Osteoblast (primary cell): ENCODE measurements around the gene PPP1R15A. TPM values are rescaled to one million over a fixed set of nuclear protein-coding genes. Genes with fewer than 3 reads are reported as not detected.
"Not testable (repeated sequence)": the region's sequence is repeated elsewhere in the genome, so short reads cannot be mapped to it uniquely, and the experiment has no call there.

Source experiments
- DNase-seq: peaks from one replicate; pipeline ENCODE4 v3.0.0; 2011; ENCODE audit warnings: low spot score, mixed read lengths; ENCODE audit not compliant: insufficient read length; ENCODE audit errors: missing footprints
- H2AFZ ChIP-seq: 2 replicates; pipeline ENCODE4 v1.6.0; 2011; ENCODE audit warnings: mild to moderate bottlenecking, low read length
- H3K27ac ChIP-seq: 2 replicates; pipeline ENCODE4 v1.5.1; 2011; ENCODE audit warnings: mild to moderate bottlenecking, low read depth, low read length, moderate library complexity
- H3K27me3 ChIP-seq: 2 replicates; pipeline ENCODE4 v1.6.0; 2012; ENCODE audit warnings: mild to moderate bottlenecking, control low read depth, inconsistent platforms, low read length, moderate library complexity; ENCODE audit not compliant: insufficient read depth
- H3K36me3 ChIP-seq: 2 replicates; pipeline ENCODE4 v1.5.1; 2011; ENCODE audit warnings: mild to moderate bottlenecking, low read length, control low read depth, moderate library complexity; ENCODE audit not compliant: insufficient read depth
- H3K4me1 ChIP-seq: 2 replicates; pipeline ENCODE4 v1.5.1; 2011; ENCODE audit warnings: mild to moderate bottlenecking, low read length, control low read depth, moderate library complexity; ENCODE audit not compliant: insufficient read depth
- H3K4me2 ChIP-seq: 2 replicates; pipeline ENCODE4 v1.6.0; 2011; ENCODE audit warnings: mild to moderate bottlenecking, low read length; ENCODE audit not compliant: insufficient read depth
- H3K4me3 ChIP-seq: fragments of 200-600 bp; sonication (generic); 3 replicates; pipeline ENCODE4 v1.5.1; 2012; ENCODE audit warnings: mild to moderate bottlenecking, low read length, inconsistent platforms; ENCODE audit not compliant: insufficient read depth
- H3K79me2 ChIP-seq: 2 replicates; pipeline ENCODE4 v1.6.0; 2012; ENCODE audit warnings: mild to moderate bottlenecking, low read length, control low read depth, inconsistent platforms; ENCODE audit not compliant: insufficient read depth
- H3K9me3 ChIP-seq: 2 replicates; pipeline ENCODE4 v1.5.1; 2011; ENCODE audit warnings: low read depth, low read length, control low read depth
- H4K20me1 ChIP-seq: 2 replicates; pipeline ENCODE4 v1.6.0; 2012; ENCODE audit warnings: mild to moderate bottlenecking, low read length, control low read depth; ENCODE audit not compliant: insufficient read depth
- total RNA-seq: library from RNA; depleted of rRNA; stranded (reverse); fragments of >200 nt; gene quantifications from 2 replicates; pipeline ENCODE4 v1.2.3, GENCODE V29; 2012
- TF ChIP-seq, protein P1 (sequence below): IDR thresholded peaks from 2 replicates; pipeline ENCODE4 v1.5.1; 2011; ENCODE audit warnings: mild to moderate bottlenecking, low read depth, low read length, moderate library complexity; ENCODE audit errors: extremely low read depth

PPP1R15A gene
- total RNA-seq, 1 donor = 84.0 TPM

DNA sequence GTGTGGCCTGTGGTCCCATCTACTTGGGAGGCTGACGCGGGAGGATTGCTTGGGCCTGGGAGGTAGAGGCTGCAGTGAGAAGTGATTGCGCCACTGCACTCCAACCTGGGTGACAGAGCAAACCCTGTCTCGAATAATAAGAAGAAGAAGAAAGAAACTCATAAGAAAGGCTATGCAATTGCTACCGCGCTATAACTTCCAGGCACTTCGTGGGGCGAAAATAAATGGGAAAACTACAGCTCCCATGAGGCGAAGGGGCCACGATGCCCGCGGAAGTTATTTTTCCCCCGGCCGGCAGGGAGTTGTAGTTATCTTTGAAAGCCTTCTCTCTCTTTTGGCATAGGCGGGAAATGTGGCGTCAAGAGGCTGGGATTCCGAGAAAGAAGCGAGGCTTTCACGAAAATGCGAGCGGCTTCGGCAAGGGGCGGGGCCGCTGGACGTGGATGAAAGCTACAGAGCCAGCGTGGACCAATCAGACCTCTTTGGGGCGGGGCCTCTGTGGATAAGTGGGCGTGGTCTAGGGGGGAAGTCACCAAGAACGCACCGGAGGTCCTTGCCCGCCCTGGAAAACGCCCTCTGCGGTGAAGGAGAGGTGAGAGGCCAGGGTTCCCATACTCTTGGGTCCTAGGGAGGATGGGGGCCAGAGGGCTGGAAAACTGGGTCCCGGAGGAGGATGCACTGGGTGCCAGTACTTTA is 27.7 kb downstream of the PPP1R15A start, which contains the start of gene NUCB1:
Gene NUCB1 (plus strand): TSS at position 532 of the 696 bp plus-strand sequence. CDS start 485 bp downstream, outside the sequence.
- TF ChIP-seq, protein P1, sequence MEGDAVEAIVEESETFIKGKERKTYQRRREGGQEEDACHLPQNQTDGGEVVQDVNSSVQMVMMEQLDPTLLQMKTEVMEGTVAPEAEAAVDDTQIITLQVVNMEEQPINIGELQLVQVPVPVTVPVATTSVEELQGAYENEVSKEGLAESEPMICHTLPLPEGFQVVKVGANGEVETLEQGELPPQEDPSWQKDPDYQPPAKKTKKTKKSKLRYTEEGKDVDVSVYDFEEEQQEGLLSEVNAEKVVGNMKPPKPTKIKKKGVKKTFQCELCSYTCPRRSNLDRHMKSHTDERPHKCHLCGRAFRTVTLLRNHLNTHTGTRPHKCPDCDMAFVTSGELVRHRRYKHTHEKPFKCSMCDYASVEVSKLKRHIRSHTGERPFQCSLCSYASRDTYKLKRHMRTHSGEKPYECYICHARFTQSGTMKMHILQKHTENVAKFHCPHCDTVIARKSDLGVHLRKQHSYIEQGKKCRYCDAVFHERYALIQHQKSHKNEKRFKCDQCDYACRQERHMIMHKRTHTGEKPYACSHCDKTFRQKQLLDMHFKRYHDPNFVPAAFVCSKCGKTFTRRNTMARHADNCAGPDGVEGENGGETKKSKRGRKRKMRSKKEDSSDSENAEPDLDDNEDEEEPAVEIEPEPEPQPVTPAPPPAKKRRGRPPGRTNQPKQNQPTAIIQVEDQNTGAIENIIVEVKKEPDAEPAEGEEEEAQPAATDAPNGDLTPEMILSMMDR = peak; percentile 26
- Histone ChIP-seq H3K4me2 (peak within 1 kb of the TSS; percentile 97), H3K4me3 (peak within 1 kb of the TSS; percentile 93), H3K4me1 (peaks cover 8% of the 10 kb centered on the region), H3K27ac (peak within 1 kb of the TSS; percentile 81), H4K20me1 (peaks cover 11% of the 10 kb centered on the region), H3K79me2 (peaks cover 34% of the 10 kb centered on the region), H3K9me3 (no peaks in the 10 kb centered on the region), H3K36me3 (peaks cover 8% of the 10 kb centered on the region), H2AFZ (peak within 1 kb of the TSS; percentile 94), H3K27me3 (no peaks in the 10 kb centered on the region)
- DNase-seq = peak; percentile 98

DNA sequence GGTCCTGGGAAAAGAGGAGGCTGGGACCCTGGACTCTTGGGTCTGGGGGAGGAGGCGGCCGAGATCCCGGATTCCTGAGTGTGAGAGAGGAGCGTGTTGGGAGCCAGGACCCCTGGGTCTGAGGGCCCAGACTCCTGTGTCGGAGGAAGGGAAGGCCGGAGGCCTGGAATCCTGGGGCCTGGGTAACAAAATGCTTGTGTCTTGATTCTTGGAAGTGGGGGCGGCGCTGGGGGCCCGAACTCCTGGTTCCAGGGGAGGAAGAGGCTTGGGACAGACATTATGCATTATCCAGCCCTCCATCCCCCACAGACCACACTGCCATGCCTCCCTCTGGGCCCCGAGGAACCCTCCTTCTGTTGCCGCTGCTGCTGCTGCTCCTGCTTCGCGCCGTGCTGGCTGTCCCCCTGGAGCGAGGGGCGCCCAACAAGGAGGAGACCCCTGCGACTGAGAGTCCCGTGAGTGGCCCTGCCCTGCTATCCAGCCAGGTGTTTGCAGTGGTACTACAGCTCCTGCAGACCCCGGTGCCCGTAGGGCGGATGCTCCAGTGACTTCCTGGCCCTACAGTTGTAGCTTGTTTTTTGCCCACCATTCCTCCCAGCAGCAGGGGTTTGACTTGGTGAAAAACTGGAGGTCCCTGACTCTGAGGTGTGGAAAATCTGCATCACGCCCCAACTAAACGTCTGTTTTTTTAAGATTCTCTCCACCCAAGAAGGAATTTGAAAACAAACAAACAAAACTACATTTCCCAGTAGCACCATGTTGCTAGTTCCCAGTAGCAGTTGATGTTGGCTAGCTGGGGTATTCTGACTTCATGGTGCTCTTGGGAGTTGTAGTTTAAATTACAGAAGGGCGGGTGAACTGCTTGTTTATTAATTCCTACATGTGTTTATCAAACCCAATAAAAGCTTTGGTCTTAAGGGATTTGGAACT is 28.5 kb downstream of the PPP1R15A start:
- Histone ChIP-seq H3K9me3 (no peaks in the 10 kb centered on the region), H3K79me2 (peaks cover 34% of the 10 kb centered on the region), H3K4me1 (peaks cover 8% of the 10 kb centered on the region), H3K4me2 (peak overlapping the region; percentile 97), H3K4me3 (peak overlapping the region; percentile 93), H2AFZ (peak overlapping the region; percentile 83), H3K36me3 (peaks cover 15% of the 10 kb centered on the region), H3K27ac (peak overlapping the region; percentile 81), H4K20me1 (peaks cover 11% of the 10 kb centered on the region), H3K27me3 (no peaks in the 10 kb centered on the region)
- TF ChIP-seq, protein P1 = no peak
- peak; percentile 96 for DNase-seq

DNA sequence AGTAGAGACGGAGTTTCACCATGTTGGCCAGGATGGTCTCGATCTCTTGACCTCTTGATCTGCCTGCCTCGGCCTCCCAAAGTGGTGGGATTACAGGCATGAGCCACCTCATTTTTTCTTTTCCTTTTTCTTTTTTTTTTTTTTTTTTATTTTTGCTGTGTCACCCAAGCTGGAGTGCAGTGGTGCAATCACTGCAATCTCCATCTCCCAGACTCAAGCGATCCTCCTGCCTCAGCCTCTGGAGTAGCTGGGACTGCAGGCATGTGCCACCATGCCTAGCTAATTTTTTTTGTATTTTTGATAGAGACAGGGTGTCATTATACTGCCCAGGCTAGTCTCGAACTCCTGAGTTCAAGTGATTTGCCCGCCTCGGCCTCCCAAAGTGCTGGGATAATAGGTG is 30.1 kb downstream of the PPP1R15A start:
- not testable (repeated sequence) for H3K4me2 ChIP-seq, H3K27ac ChIP-seq, H3K4me3 ChIP-seq, H3K9me3 ChIP-seq, H3K27me3 ChIP-seq, H3K4me1 ChIP-seq, DNase-seq, H2AFZ ChIP-seq
- H4K20me1 ChIP-seq = peaks cover 11% of the 10 kb centered on the region
- H3K79me2 ChIP-seq = peaks cover 34% of the 10 kb centered on the region
- peaks cover 21% of the 10 kb centered on the region for H3K36me3 ChIP-seq

DNA sequence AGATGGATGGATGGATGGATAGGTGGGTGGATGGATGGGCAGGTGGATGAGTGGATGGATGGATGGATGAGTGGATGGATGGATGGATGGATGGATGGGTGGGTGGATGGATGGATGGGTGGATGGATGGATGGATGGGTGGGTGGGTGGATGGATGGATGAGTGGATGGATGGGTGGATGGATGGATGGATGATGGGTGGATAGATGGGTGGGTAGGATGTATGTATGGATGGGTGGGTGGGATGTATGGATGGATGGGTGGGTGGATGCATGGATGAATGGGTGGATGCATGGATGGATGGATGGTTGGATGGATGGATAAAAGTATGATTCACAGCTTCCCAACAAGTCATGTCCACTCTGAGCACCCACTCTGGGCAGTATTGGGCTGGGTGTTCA is 31.6 kb downstream of the PPP1R15A start:
- H3K27me3 ChIP-seq = not testable (repeated sequence)
- peaks cover 11% of the 10 kb centered on the region for H4K20me1 ChIP-seq

More for the DNA sequence above, 31.6 kb downstream of the PPP1R15A start:
- H3K4me2 ChIP-seq, H3K27ac ChIP-seq, H3K4me1 ChIP-seq, H3K9me3 ChIP-seq, DNase-seq, H3K4me3 ChIP-seq, H2AFZ ChIP-seq: not testable (repeated sequence)
- Histone ChIP-seq H3K36me3 (peaks cover 23% of the 10 kb centered on the region), H3K79me2 (peaks cover 34% of the 10 kb centered on the region)
